BJ (cell line): ENCODE measurements around the gene NIPAL3. TPM values are rescaled to one million over a fixed set of nuclear protein-coding genes. Genes with fewer than 3 reads are reported as not detected.
"Not testable (repeated sequence)": the region's sequence is repeated elsewhere in the genome, so short reads cannot be mapped to it uniquely, and the experiment has no call there.

Experiments used
- CTCF ChIA-PET: fragments of 350-600 bp; formaldehyde crosslinking; extraction: SDS; loops from one replicate; lab custom pipeline; 2021; ENCODE audit warnings: antibody characterized with exemption, inconsistent platforms; lab: Yijun Ruan, JAX
- POLR2A ChIA-PET: fragments of 300-600 bp; sonication (Branson Sonifier 250); formaldehyde crosslinking; extraction: SDS; loops from one replicate; lab custom pipeline; 2021; ENCODE audit warnings: antibody characterized with exemption; lab: Charles Lee
- DNase-seq: peaks from one replicate; pipeline ENCODE4 v3.0.0-alpha.2; 2011; ENCODE audit warnings: low read depth
- H3K27me3 ChIP-seq: 2 replicates; pipeline ENCODE4 v1.6.0; 2011; ENCODE audit warnings: low read length; ENCODE audit not compliant: control insufficient read depth, insufficient read depth
- H3K36me3 ChIP-seq: 2 replicates; pipeline ENCODE4 v1.5.1; 2011; ENCODE audit warnings: low read length; ENCODE audit not compliant: control insufficient read depth, insufficient read depth
- H3K4me3 ChIP-seq: 2 replicates; pipeline ENCODE4 v1.5.1; 2011; ENCODE audit warnings: low read depth, mild to moderate bottlenecking, control low read depth, low read length
- polyA plus RNA-seq: library from polyadenylated mRNA; depleted of rRNA; stranded (reverse); fragments of >200 nt; gene quantifications from 2 replicates; pipeline ENCODE4 v1.2.3, GENCODE V29; 2011
- TF ChIP-seq, protein P1 (sequence below): IDR thresholded peaks from 2 replicates; pipeline ENCODE4 v1.5.1; 2011; ENCODE audit warnings: low read depth, mild to moderate bottlenecking, control low read depth, inconsistent platforms, low read length, moderate library complexity; ENCODE audit not compliant: insufficient read depth

NIPAL3 gene
- polyA plus RNA-seq, 1 experiment = 74.5 TPM

DNA sequence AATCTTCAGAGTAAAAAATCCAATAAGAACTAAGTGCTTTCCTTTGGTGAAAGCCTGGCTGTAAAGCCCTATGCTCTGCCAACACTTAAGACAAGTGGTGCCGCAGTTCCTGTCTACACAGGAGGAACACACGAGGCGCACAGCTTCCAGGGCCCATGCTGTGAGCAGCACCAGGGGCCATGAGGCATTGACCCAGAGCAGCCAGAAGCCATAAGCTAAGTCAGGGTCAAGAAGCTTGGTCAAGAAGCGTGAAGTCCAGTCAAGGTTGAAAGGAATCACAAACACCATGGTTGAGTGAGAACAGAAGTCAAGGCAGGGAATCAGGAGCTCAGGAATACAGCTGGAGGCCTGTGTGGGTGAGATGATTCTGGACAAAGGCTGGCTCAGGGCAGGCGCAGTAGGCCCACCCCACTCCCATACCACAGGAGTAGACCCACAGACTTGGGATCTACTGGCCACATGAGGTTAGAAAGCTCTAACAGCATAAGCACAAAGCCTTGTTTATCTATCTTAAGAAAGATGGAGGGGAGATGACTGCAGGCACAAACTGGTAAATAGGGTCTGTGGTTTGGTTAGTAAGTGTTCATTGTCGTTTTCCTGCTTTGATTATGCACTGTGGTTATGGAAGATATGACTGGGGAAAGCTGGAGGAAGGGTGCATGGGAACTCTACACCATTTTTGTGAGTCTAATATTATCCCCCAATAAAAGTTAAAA lies 44.1 kb downstream of the NIPAL3 start:
- POLR2A ChIA-PET = no interaction called here
- no peak for DNase-seq
- CTCF ChIA-PET = interaction anchor here (0.6 to 1.2 kb wide), 2 partner anchors 43 to 261 kb away, joined by 3 to 4 read pairs; no protein-coding TSS in a partner anchor
- H3K36me3 ChIP-seq = peaks cover 4% of the 10 kb centered on the region
- TF ChIP-seq, protein P1, sequence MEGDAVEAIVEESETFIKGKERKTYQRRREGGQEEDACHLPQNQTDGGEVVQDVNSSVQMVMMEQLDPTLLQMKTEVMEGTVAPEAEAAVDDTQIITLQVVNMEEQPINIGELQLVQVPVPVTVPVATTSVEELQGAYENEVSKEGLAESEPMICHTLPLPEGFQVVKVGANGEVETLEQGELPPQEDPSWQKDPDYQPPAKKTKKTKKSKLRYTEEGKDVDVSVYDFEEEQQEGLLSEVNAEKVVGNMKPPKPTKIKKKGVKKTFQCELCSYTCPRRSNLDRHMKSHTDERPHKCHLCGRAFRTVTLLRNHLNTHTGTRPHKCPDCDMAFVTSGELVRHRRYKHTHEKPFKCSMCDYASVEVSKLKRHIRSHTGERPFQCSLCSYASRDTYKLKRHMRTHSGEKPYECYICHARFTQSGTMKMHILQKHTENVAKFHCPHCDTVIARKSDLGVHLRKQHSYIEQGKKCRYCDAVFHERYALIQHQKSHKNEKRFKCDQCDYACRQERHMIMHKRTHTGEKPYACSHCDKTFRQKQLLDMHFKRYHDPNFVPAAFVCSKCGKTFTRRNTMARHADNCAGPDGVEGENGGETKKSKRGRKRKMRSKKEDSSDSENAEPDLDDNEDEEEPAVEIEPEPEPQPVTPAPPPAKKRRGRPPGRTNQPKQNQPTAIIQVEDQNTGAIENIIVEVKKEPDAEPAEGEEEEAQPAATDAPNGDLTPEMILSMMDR = no peak
- H3K27me3 ChIP-seq = no peaks in the 10 kb centered on the region
- no peak overlapping the region for H3K4me3 ChIP-seq

DNA sequence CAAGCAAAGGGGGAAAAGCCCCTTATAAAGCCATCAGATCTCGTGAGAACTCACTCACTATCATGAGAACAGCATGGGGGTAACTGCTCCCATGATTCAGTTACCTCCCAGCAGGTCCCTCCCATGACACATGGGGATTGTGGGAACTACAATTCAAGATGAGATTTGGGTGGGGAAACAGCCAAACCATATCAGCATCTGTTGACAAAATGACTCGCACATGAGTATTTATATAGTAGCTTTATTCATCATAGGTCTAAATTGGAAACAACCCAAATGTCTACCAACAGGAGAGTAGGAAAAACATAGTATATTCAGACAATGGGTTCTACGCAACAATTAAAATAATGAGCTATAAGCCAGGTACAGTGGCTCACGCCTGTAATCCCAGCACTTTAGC lies 46.5 kb downstream of the NIPAL3 start:
- not testable (repeated sequence) for DNase-seq

DNA sequence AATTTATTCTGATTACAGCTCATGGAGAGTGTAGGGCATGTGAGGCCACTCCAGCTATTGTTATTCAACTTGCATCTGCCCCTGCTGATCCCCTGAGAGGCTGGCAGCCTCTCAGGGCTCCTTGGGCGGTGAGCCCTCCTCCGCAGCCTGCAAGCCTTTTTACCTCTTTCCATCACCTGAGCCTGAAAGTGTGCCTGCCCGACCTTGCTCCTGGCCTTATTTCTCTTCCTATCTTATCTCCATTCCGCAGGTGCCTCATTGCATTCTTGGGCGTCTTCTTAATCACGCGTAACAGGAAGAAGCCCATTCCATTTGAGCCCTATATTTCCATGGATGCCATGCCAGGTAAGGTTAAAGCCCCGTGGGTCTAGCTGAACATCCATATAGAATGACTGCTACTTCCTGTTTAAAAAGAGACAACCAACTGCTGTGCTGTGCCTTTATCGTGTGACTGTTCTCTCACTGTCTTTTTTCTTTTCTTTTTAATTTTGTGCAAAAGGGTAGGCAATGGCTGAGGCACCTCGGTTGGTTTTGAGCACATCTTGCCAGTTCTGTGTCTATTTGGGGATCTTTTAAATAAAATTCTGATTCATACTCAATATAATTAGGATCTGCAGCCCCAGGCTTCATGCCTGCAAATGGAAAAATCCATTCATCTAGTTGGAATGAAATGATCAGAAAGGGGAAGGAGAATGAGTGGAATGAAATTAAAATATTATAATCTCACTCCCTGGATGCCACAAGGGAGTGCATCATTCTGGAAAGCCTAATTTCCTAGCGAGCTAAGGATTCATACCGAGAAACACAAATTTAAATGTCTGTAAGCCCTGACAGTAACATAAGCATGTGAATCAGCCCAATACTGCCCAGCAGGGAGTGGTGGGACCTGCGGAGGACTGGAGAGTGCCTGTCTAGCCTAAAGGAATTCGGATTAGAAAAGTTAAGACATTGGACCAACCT lies 48.5 kb downstream of the NIPAL3 start:
- no peaks in the 10 kb centered on the region for H3K27me3 ChIP-seq
- peaks cover 3% of the 10 kb centered on the region for H3K36me3 ChIP-seq
- TF ChIP-seq, protein P1 = no peak
- CTCF ChIA-PET = interaction anchor here (0.7 to 2.9 kb wide), 3 partner anchors 11 to 71 kb away, joined by 3 to 10 read pairs (median 3); no protein-coding TSS in a partner anchor
- POLR2A ChIA-PET = interaction anchor here (0.5 to 0.6 kb wide), 2 partner anchors 56 to 301 kb away, joined by 3 to 6 read pairs; no protein-coding TSS in a partner anchor
- no peak overlapping the region for H3K4me3 ChIP-seq
- DNase-seq = peak; percentile 63

More for the DNA sequence above, 46.5 kb downstream of the NIPAL3 start:
- CTCF ChIA-PET = interaction anchor here (0.7 to 2.9 kb wide), 2 partner anchors 10 to 57 kb away, joined by 3 to 10 read pairs; no protein-coding TSS in a partner anchor
- POLR2A ChIA-PET, H3K4me3 ChIP-seq, H3K36me3 ChIP-seq, H3K27me3 ChIP-seq: not testable (repeated sequence)

DNA sequence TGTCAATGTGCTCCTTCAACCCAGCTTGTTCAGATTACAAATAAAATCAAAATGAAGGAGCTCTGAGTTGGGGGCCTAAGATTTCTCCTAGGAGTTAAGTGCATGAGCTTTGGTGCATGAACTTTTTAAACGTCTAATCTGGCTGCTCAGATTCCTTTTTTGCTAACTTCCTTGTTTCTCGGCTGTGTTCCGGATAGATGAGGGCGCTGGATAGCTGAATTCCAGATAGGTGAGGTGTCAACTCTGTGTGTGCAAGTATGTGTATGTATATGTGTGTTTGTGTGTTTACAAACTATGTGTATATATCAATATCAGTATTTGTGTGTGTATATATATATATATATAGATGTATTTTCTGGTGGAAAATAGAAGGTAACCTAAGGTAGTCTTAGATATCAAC lies 49.5 kb downstream of the NIPAL3 start:
- no peak for DNase-seq
- TF ChIP-seq, protein P1 = no peak
- ChIA-PET CTCF (interaction anchor here (0.7 to 1.2 kb wide), 2 partner anchors 12 to 433 kb away, joined by 3 read pairs; no protein-coding TSS in a partner anchor), POLR2A (interaction anchor here (0.6 kb wide), 1 partner anchor 98 kb away, joined by 8 read pairs; no protein-coding TSS in a partner anchor)
- no peaks in the 10 kb centered on the region for H3K27me3 ChIP-seq
- H3K36me3 ChIP-seq = peaks cover 3% of the 10 kb centered on the region; the same call in 1 of the 2 replicates
- H3K4me3 ChIP-seq = no peak overlapping the region

DNA sequence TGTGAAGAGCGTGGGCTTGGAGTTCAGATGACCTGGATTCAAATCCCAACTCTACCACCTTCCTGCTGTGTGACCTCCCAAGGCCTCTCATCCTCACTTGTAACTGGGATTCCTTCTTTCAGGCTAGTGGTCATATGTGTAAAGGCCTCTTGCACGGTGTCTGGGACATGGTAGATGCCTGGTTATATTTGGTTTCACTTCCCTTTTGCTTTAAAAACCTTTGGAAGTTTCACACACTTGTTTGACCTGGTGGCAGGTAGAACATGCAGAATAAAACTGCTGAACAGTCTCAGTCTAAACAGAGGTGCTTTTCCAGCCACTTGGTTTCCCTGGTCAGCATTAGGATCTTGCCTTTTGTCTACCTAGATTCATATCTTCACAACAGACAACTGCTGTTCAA lies 50.0 kb downstream of the NIPAL3 start:
- CTCF ChIA-PET = interaction anchor here (0.7 to 1.2 kb wide), 2 partner anchors 12 to 433 kb away, joined by 3 read pairs; no protein-coding TSS in a partner anchor
- Histone ChIP-seq H3K4me3 (no peak overlapping the region), H3K27me3 (no peaks in the 10 kb centered on the region), H3K36me3 (peaks cover 3% of the 10 kb centered on the region; the same call in 1 of the 2 replicates)
- POLR2A ChIA-PET = no interaction called here
- DNase-seq = no peak
- TF ChIP-seq, protein P1 = no peak
